Body of pancreas (tissue), 4 donors: Measurements from ENCODE around the gene HMCN2. TPM values are rescaled to one million over a fixed set of nuclear protein-coding genes. Genes with fewer than 3 reads are reported as not detected.

Experiments
- ATAC-seq: fragments of 150-250 bp; one replicate; pipeline ENCODE4 v1.9.1; 2016
- DNase-seq, 4 donors: peaks; one replicate each; pipeline ENCODE4 v3.0.0-alpha.2; 2019
- H3K27ac ChIP-seq, 4 donors: fragments of 200-600 bp; sonication (generic); 1 replicate in 3 of 4; 2 replicates in 1 of 4; pipeline versions ENCODE4 v1.5.1 to v1.6.1; 2016 to 2019; ENCODE audit warnings: mild to moderate bottlenecking in 1 of 4, mixed read lengths in 1 of 4, moderate library complexity in 1 of 4
- H3K27me3 ChIP-seq, 2 donors: fragments of 200-600 bp; sonication (generic); one replicate each; pipeline ENCODE4 v1.6.0; 2016; ENCODE audit warnings: mild to moderate bottlenecking in 1 of 2
- H3K36me3 ChIP-seq, 2 donors: fragments of 200-600 bp; sonication (generic); replicated peaks in 1 of 2; 2 replicates each; pipeline ENCODE4 v1.5.1; 2016; ENCODE audit warnings: low read depth in 2 of 2; ENCODE audit not compliant: insufficient read depth in 1 of 2
- H3K4me1 ChIP-seq: fragments of 200-600 bp; sonication (generic); one replicate; pipeline ENCODE4 v1.6.0; 2016
- H3K4me3 ChIP-seq, 2 donors: fragments of 200-600 bp; sonication (generic); 1 replicate in 1 of 2; 2 replicates in 1 of 2; pipeline ENCODE4 v1.5.1; 2016 to 2019
- H3K9me3 ChIP-seq, 3 donors: fragments of 200-600 bp; sonication (generic); 1 replicate in 2 of 3; 2 replicates in 1 of 3; pipeline ENCODE4 v1.5.1; 2016
- POLR2A ChIP-seq, 3 donors: fragments of 450-650 bp; IDR thresholded peaks; one replicate each; pipeline ENCODE4 v1.6.1; 2016; ENCODE audit warnings: antibody characterized with exemption in 3 of 3, mild to moderate bottlenecking in 2 of 3
- WGBS, 2 donors: methylation state at CpG; one replicate each; pipeline ENCODE4 v1.1.5; 2017; 5-methylcytosine and 5-hydroxymethylcytosine counted together
- intact Hi-C: fragments of 100-400 bp; cut with DNase I; formaldehyde crosslinking; loops from one replicate; pipeline ENCODE4 v1.15.1; 2023
- total RNA-seq, 2 donors: library from RNA; depleted of rRNA; stranded (reverse); fragments of >200 nt; gene quantifications; one replicate each; pipeline ENCODE4 v1.1.0, GENCODE V29; 2016
- TF ChIP-seq, protein P1 (sequence below), 7 experiments: fragments of 450-650 bp in 4 of 7; fragments of 200-600 bp in 3 of 7; sonication (generic) in 3 of 7; IDR thresholded peaks; one replicate each; pipeline ENCODE4 v1.5.1; 2016 to 2019; ENCODE audit warnings: antibody characterized with exemption in 7 of 7

Gene HMCN2
- total RNA-seq, 2 donors from 2014 or later: 0.78 to 3.6 TPM

DNA sequence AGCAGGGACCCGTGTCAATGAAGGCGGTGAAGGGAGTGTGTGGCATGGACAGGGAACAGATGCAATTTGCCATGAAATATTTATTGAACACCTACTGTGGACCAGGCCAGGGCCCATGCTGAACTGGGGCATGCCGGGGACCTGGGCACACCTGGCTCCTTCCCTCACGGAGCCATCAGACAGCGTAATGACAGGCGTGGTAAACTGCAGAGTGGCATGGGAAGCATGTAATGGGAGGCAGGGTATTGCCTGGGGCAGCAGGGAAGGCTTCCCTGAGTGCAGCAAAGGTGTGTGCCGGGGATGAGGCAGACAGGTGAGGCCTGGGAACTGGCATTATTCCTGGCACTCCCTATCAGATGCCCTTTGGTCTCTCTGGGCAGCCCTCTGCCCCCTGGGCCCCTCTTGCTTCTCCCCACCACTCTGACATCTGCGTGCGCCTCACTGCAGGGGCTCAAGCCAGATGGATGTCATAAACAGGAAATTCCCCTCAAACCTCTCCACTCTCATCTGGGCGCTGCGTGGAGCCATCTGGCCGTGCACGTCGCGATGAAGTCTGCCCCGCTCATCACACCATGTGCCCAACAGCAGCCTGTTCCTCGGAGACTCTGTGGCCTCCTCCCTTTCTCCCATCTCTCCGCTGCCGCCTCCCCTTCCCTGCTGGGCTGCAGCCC is 67.6 kb downstream of the HMCN2 start:
- no peak for ATAC-seq
- Histone ChIP-seq H3K4me1 (no peaks in the 10 kb centered on the region), H3K36me3 (no peaks in the 10 kb centered on the region), H3K27ac (no peak overlapping the region), H3K4me3 (no peak overlapping the region), H3K27me3 (no peaks in the 10 kb centered on the region), H3K9me3 (no peaks in the 10 kb centered on the region)
- TF ChIP-seq POLR2A (IDR thresholded peaks at IDR 0.05): no peak
- TF ChIP-seq, protein P1, sequence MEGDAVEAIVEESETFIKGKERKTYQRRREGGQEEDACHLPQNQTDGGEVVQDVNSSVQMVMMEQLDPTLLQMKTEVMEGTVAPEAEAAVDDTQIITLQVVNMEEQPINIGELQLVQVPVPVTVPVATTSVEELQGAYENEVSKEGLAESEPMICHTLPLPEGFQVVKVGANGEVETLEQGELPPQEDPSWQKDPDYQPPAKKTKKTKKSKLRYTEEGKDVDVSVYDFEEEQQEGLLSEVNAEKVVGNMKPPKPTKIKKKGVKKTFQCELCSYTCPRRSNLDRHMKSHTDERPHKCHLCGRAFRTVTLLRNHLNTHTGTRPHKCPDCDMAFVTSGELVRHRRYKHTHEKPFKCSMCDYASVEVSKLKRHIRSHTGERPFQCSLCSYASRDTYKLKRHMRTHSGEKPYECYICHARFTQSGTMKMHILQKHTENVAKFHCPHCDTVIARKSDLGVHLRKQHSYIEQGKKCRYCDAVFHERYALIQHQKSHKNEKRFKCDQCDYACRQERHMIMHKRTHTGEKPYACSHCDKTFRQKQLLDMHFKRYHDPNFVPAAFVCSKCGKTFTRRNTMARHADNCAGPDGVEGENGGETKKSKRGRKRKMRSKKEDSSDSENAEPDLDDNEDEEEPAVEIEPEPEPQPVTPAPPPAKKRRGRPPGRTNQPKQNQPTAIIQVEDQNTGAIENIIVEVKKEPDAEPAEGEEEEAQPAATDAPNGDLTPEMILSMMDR (IDR thresholded peaks at IDR 0.05): no peak
- no peak for DNase-seq
- intact Hi-C loops: no loop called here
- WGBS, 2 donors: 31 to 37% methylated on average over 8 to 18 of the region's 19 CpGs

DNA sequence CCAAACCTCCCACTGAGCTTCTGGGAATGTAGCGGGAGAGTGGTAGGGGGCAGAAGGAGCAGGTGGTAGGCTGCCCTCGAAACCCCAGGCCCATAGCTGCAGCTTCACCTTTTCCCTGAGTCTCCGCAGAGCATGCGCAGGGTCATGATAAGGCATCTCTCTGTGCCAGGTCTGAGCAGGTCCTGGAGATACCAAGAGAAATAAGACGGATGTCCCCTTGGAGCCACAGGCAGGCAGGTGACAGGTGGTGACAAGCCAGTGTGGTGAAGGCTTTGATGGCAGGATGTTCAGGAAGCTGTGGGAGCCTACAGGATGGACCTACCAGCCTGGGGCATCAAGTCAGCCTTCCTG is 68.1 kb downstream of the HMCN2 start:
- no peak overlapping the region for H3K4me3 ChIP-seq
- intact Hi-C loops: no loop called here
- 39 to 46% methylated on average over 5 of the region's 5 CpGs for WGBS, 2 donors
- TF ChIP-seq, protein P1 (IDR thresholded peaks at IDR 0.05): no peak
- no peak for TF ChIP-seq POLR2A (IDR thresholded peaks at IDR 0.05)
- H3K27me3 ChIP-seq: no peaks in the 10 kb centered on the region
- H3K27ac ChIP-seq: no peak overlapping the region
- no peaks in the 10 kb centered on the region for H3K36me3 ChIP-seq
- no peak for DNase-seq
- H3K9me3 ChIP-seq: no peaks in the 10 kb centered on the region
- H3K4me1 ChIP-seq: no peaks in the 10 kb centered on the region
- ATAC-seq: no peak

DNA sequence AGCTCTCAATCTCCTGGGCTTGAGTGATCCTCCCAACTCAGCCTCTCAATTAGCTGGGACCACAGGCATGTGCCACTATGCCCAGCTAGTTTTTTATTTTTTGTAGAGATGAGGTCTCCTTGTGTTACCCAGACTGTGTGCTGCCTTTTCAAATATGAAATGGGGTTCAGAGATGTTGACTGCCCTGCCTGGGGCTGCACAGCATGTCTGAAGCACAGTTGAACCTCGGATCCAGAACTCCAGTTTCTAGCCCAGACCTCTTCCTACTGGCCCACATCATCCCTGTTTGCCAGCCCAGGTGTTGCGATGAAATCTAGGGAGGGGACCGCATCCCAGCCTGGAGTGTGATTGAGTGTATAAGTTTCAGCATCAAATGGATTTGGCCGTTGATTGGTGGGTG is 69.4 kb downstream of the HMCN2 start:
- TF ChIP-seq, protein P1 (IDR thresholded peaks at IDR 0.05): no peak
- TF ChIP-seq POLR2A (IDR thresholded peaks at IDR 0.05): no peak
- ATAC-seq (no peak), DNase-seq (no peak)
- WGBS, 2 donors: 61 to 71% methylated on average over 4 of the region's 4 CpGs
- no peaks in the 10 kb centered on the region for H3K36me3 ChIP-seq
- no peaks in the 10 kb centered on the region for H3K4me1 ChIP-seq
- H3K9me3 ChIP-seq: no peaks in the 10 kb centered on the region
- no peaks in the 10 kb centered on the region for H3K27me3 ChIP-seq
- intact Hi-C loops: no loop called here
- H3K27ac ChIP-seq: no peak overlapping the region
- H3K4me3 ChIP-seq: no peak overlapping the region

DNA sequence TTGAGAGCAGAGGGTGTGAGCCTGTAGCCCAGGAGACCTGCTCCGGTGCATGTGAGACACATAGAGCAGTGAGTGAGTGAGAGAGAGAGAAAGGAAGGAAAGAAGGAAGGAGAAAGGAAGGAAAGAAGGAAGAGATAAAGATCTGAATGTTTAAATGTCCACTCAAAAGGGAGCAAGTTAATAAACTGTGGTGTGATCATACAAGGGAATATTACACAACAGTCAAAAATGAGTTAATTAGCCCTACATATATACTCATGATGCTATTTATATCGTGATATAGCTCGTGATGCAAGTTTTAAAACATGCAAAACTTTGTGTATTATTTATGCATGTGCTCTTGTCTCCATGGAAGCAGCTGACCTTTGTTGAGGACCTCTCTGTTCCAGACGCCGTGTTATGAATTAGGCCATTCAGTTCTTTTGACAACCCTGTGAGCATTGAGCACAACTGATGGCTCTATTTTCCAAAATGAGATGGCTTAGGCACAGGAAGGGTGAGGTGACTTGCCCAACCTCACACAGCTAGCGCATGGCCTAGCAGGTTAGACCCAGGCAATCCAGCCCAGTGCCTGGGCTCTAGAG is 70.6 kb downstream of the HMCN2 start:
- Histone ChIP-seq H3K4me3 (no peak overlapping the region), H3K36me3 (no peaks in the 10 kb centered on the region), H3K9me3 (no peaks in the 10 kb centered on the region), H3K27me3 (no peaks in the 10 kb centered on the region), H3K4me1 (no peaks in the 10 kb centered on the region), H3K27ac (no peak overlapping the region)
- TF ChIP-seq, protein P1 (IDR thresholded peaks at IDR 0.05): no peak
- TF ChIP-seq POLR2A (IDR thresholded peaks at IDR 0.05): no peak
- 68 to 69% methylated on average over 6 of the region's 6 CpGs for WGBS, 2 donors
- intact Hi-C loops: no loop called here
- no peak for ATAC-seq
- no peak for DNase-seq

DNA sequence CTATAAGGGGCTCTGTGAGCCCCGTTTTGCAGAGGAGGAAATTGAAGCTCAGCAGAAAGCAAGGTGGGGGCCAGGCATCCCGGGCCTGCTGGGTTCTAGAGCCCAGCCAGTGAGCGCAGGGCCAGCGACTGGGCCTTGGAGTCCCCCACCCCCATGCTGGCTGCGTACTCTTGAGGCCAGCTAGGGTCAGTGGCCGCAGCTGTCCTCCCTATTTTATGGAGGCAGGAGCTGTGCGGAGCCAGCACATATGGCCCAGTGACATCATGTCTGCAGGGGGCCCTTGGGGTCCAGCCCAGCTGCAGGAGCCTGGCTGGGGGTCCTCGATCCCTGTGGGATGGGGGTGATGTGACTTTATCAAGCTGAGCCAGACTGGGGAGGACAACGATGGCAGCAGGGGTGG is 71.3 kb downstream of the HMCN2 start:
- DNase-seq: no peak
- no peaks in the 10 kb centered on the region for H3K9me3 ChIP-seq
- no peaks in the 10 kb centered on the region for H3K4me1 ChIP-seq
- ATAC-seq: no peak
- WGBS, 2 donors: 60 to 76% methylated on average over 2 to 9 of the region's 9 CpGs
- TF ChIP-seq, protein P1 (IDR thresholded peaks at IDR 0.05): no peak
- TF ChIP-seq POLR2A (IDR thresholded peaks at IDR 0.05): no peak
- no peaks in the 10 kb centered on the region for H3K36me3 ChIP-seq
- H3K27me3 ChIP-seq: no peaks in the 10 kb centered on the region
- H3K27ac ChIP-seq: no peak overlapping the region
- intact Hi-C loops: no loop called here
- H3K4me3 ChIP-seq: no peak overlapping the region
